ENCODE data around the gene MYT1.
"Not testable (repeated sequence)": the region's sequence is repeated elsewhere in the genome, so short reads cannot be mapped to it uniquely, and the experiment has no call there.

MYT1 gene

DNA sequence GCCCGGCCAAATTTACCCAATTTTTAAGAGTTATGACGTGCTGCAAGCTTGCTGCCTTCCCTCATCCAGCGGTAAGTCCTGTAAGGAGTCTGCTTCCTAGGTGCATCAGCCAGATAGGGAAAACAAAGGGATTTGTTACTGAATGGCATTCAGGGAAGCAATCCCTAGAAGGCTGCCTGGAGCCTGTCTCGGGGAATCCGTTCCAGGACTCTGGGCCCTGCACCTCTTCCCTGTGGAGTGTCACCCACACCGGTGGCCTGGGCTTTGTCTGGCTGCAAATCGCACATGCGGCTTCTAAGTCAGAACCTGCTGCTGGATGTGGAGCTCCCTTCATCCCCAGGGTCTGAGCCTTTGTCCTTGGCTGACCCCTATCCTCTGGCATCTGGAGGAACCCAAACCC lies 7.0 kb downstream of the MYT1 start:
- no peaks in the 10 kb centered on the region for H3K36me3 ChIP-seq (ENCODE audit: control insufficient read depth, insufficient read depth, low read length)

DNA sequence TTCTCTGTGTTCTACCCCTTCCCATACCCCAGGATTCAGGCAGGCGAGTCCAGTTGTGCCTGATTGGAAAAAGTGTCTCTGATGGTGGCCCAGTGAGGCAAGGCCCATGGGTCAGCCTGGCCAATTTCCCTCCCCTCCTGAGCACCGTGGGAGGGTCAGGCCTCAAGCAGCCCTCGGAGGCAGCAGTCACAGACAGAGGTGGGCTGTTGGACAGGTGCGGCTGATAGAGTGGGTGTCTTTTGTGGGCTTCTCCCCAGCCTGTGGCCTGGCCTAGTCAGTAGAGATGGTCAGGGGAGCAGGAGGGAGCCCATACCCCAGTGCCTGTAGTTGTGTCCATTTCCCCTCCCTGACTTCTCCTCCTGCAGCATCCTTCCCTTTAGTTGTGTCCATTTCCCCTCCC lies 8.9 kb downstream of the MYT1 start:
- H3K27ac ChIP-seq (ENCODE audit: low read depth, low read length) = no peak overlapping the region
- H3K27me3 ChIP-seq (ENCODE audit: control insufficient read depth, insufficient read depth, low read length) = no peaks in the 10 kb centered on the region
- H3K4me1 ChIP-seq (ENCODE audit: control insufficient read depth, insufficient read depth, low read length) = no peaks in the 10 kb centered on the region
- H3K36me3 ChIP-seq (ENCODE audit: control insufficient read depth, insufficient read depth, low read length) = no peaks in the 10 kb centered on the region
- H3K9ac ChIP-seq (ENCODE audit: low read length) = no peak overlapping the region
- H3K4me3 ChIP-seq (ENCODE audit: low read length) = no peak overlapping the region

More for the DNA sequence above, 7.0 kb downstream of the MYT1 start:
- H3K4me1 ChIP-seq (ENCODE audit: control insufficient read depth, insufficient read depth, low read length) = no peaks in the 10 kb centered on the region
- no peak overlapping the region for H3K27ac ChIP-seq (ENCODE audit: low read depth, low read length)
- H3K27me3 ChIP-seq (ENCODE audit: control insufficient read depth, insufficient read depth, low read length) = peaks cover 4% of the 10 kb centered on the region
- no peak overlapping the region for H3K4me3 ChIP-seq (ENCODE audit: low read length)
- H3K9ac ChIP-seq (ENCODE audit: low read length) = no peak overlapping the region

DNA sequence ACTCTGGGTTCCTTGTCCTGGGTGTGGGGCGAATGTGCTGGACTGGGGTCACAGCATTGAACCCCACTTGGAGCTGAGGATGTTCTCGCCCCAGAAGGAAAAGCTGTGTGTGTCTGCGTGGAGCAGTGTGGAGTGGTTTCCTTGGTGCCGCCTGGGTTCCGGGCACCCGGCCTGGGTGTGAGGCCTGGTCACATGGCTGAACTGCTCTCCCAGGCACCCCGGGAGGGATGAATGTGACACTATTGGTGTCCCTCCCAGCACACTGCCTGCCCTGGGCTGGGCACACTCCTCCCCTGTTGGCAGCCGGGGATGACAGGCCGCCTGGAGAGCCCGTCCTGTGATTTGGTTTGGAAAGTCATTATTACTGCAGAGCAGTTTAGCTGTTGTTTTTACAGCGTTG lies 12.3 kb downstream of the MYT1 start:
- Histone ChIP-seq H3K4me1 (ENCODE audit: control insufficient read depth, insufficient read depth, low read length) (no peaks in the 10 kb centered on the region), H3K9ac (ENCODE audit: low read length) (no peak overlapping the region), H3K27me3 (ENCODE audit: control insufficient read depth, insufficient read depth, low read length) (no peaks in the 10 kb centered on the region), H3K36me3 (ENCODE audit: control insufficient read depth, insufficient read depth, low read length) (no peaks in the 10 kb centered on the region), H3K4me3 (ENCODE audit: low read length) (no peak overlapping the region), H3K27ac (ENCODE audit: low read depth, low read length) (no peak overlapping the region)

DNA sequence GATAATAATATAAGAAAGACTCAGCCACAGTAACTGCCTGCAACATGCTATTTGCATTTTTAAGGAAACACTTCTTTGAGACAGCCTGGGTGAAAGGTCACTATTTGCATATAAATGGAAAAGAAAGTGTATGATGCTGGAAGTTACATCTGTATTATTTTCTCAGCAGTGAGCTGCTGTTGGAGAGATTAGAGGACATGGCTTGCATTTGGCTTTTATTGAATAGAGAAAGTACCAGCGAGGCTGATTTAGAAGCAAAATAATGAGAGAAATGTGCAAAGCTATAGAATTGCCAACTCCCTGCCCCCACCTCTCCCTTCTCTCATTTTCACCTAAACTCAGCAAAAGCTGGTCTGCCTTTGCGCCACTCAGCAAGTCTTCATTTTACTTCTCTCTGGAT lies 12.7 kb downstream of the MYT1 start:
- Histone ChIP-seq H3K9ac (ENCODE audit: low read length) (no peak overlapping the region), H3K27me3 (ENCODE audit: control insufficient read depth, insufficient read depth, low read length) (no peaks in the 10 kb centered on the region), H3K27ac (ENCODE audit: low read depth, low read length) (no peak overlapping the region), H3K4me3 (ENCODE audit: low read length) (no peak overlapping the region), H3K4me1 (ENCODE audit: control insufficient read depth, insufficient read depth, low read length) (no peaks in the 10 kb centered on the region), H3K36me3 (ENCODE audit: control insufficient read depth, insufficient read depth, low read length) (no peaks in the 10 kb centered on the region)

DNA sequence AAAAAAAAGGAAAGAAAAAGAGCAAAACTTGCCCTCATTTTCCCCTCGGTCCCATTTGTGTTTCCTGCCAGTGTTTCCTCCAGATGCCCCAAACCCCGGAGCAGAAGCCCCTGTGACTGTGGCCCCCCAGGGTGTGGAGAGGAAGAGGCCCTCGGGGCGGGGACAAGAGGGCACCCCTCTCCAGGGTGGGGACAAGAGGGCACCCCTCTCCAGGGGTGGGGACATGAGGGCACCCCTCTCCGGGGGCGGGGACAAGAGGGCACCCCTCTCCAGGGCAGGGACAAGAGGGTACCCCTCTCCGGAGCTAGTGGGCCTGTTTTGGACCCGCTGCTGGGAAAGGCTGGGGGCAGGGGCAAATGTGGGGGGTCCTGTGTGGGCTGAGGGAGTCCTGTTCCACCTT lies 13.1 kb downstream of the MYT1 start:
- Histone ChIP-seq H3K9ac (ENCODE audit: low read length) (no peak overlapping the region), H3K27me3 (ENCODE audit: control insufficient read depth, insufficient read depth, low read length) (no peaks in the 10 kb centered on the region), H3K4me1 (ENCODE audit: control insufficient read depth, insufficient read depth, low read length) (no peaks in the 10 kb centered on the region), H3K4me3 (ENCODE audit: low read length) (no peak overlapping the region), H3K27ac (ENCODE audit: low read depth, low read length) (no peak overlapping the region), H3K36me3 (ENCODE audit: control insufficient read depth, insufficient read depth, low read length) (no peaks in the 10 kb centered on the region)

DNA sequence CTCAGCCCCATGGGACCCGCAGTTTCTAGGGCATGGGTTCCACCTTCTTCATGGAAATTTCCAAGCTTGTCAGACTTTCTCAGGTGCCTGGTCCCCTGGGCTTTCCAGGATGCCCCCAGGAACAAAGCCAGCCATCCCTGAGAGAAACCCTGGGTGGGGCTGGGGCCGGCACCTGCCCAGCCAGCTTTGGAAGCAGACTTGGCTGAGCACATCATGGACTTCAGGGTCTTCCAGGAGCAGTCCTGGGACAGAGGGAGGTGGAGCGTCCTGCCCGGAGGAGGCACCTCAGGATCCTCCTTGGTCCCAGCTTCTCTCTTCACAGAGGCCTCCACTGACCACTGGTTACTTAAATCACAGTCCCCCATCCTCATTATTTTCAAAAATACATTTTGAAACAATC lies 13.5 kb downstream of the MYT1 start:
- Histone ChIP-seq H3K36me3 (ENCODE audit: control insufficient read depth, insufficient read depth, low read length) (no peaks in the 10 kb centered on the region), H3K27me3 (ENCODE audit: control insufficient read depth, insufficient read depth, low read length) (no peaks in the 10 kb centered on the region), H3K27ac (ENCODE audit: low read depth, low read length) (no peak overlapping the region), H3K4me3 (ENCODE audit: low read length) (no peak overlapping the region), H3K4me1 (ENCODE audit: control insufficient read depth, insufficient read depth, low read length) (no peaks in the 10 kb centered on the region), H3K9ac (ENCODE audit: low read length) (no peak overlapping the region)

DNA sequence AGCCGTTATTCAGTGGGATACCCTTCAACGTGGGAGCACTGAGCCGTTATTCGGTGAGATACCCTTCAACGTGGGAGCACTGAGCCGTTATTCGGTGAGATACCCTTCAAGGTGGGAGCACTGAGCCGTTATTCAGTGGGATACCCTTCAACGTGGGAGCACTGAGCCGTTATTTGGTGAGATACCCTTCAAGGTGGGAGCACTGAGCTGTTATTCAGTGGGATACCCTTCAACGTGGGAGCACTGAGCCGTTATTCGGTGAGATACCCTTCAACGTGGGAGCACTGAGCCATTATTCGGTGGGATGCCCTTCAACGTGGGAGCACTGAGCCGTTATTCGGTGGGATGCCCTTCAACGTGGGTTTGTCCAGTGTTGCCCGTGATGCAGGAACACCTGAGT lies 14.7 kb downstream of the MYT1 start:
- H3K4me1 ChIP-seq (ENCODE audit: control insufficient read depth, insufficient read depth, low read length); H3K27ac ChIP-seq (ENCODE audit: low read depth, low read length); H3K27me3 ChIP-seq (ENCODE audit: control insufficient read depth, insufficient read depth, low read length); H3K4me3 ChIP-seq (ENCODE audit: low read length); H3K36me3 ChIP-seq (ENCODE audit: control insufficient read depth, insufficient read depth, low read length); H3K9ac ChIP-seq (ENCODE audit: low read length): not testable (repeated sequence)

DNA sequence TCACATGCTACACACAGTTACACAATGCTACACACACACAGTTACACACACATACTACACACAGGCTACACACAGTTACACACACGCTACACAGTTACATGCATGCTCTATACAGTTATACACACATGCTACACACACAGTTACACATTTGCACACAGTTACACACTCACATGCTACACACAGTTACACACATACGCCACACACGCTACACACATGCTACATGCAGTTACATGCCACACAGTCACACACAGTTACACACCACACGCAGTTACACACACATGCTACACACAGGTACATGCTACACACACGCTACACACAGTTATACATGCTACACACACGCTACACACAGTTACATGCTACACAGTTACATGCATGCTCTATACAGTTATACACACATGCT lies 15.6 kb downstream of the MYT1 start:
- Histone ChIP-seq H3K9ac (ENCODE audit: low read length) (no peak overlapping the region), H3K36me3 (ENCODE audit: control insufficient read depth, insufficient read depth, low read length) (no peaks in the 10 kb centered on the region), H3K27me3 (ENCODE audit: control insufficient read depth, insufficient read depth, low read length) (no peaks in the 10 kb centered on the region), H3K4me3 (ENCODE audit: low read length) (no peak overlapping the region), H3K4me1 (ENCODE audit: control insufficient read depth, insufficient read depth, low read length) (no peaks in the 10 kb centered on the region), H3K27ac (ENCODE audit: low read depth, low read length) (no peak overlapping the region)

DNA sequence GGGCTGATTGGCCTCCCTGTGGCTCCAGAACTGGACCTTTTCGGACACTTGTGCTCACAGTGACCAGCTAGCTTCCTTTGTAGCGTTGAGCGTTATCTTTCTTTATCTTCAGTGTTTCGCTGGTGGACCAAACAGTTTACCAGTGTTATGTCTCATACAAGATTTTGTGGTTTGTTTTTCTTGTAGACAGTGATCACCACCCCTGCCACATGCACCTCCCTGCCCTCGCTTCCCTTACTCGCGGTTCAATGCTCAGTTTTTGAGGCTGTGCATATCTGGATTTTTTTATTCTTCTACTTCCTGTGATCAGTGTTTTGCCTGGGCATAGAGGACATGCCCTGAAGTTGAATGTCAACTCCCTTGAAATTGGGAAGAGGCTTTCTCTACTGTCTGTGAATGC lies 16.4 kb downstream of the MYT1 start:
- H3K27me3 ChIP-seq (ENCODE audit: control insufficient read depth, insufficient read depth, low read length) = no peaks in the 10 kb centered on the region
- no peaks in the 10 kb centered on the region for H3K4me1 ChIP-seq (ENCODE audit: control insufficient read depth, insufficient read depth, low read length)
- no peak overlapping the region for H3K27ac ChIP-seq (ENCODE audit: low read depth, low read length)
- H3K9ac ChIP-seq (ENCODE audit: low read length) = no peak overlapping the region
- no peaks in the 10 kb centered on the region for H3K36me3 ChIP-seq (ENCODE audit: control insufficient read depth, insufficient read depth, low read length)
- H3K4me3 ChIP-seq (ENCODE audit: low read length) = no peak overlapping the region

DNA sequence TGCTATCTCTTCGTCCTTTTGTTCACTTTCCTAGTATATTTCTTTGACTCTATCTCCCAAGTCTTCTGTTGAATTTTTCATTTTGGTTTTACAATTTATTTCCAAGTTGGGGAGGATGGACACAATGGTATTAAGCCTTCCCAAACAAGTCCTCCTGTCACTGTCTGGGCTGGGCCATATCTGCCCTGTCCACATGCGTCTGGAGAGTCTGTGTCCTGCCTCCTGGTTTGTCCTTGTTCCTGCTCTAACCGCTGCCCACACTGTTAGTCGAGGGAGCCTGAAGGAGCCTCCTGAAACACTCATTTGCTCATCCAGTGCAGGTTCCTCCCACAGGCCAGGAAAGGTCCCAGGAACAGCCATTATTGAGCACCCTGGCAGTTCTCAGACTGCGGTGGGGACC lies 17.1 kb downstream of the MYT1 start:
- H3K36me3 ChIP-seq (ENCODE audit: control insufficient read depth, insufficient read depth, low read length) = no peaks in the 10 kb centered on the region
- H3K9ac ChIP-seq (ENCODE audit: low read length) = no peak overlapping the region
- H3K27ac ChIP-seq (ENCODE audit: low read depth, low read length) = no peak overlapping the region
- H3K4me3 ChIP-seq (ENCODE audit: low read length) = no peak overlapping the region
- no peaks in the 10 kb centered on the region for H3K27me3 ChIP-seq (ENCODE audit: control insufficient read depth, insufficient read depth, low read length)
- no peaks in the 10 kb centered on the region for H3K4me1 ChIP-seq (ENCODE audit: control insufficient read depth, insufficient read depth, low read length)

DNA sequence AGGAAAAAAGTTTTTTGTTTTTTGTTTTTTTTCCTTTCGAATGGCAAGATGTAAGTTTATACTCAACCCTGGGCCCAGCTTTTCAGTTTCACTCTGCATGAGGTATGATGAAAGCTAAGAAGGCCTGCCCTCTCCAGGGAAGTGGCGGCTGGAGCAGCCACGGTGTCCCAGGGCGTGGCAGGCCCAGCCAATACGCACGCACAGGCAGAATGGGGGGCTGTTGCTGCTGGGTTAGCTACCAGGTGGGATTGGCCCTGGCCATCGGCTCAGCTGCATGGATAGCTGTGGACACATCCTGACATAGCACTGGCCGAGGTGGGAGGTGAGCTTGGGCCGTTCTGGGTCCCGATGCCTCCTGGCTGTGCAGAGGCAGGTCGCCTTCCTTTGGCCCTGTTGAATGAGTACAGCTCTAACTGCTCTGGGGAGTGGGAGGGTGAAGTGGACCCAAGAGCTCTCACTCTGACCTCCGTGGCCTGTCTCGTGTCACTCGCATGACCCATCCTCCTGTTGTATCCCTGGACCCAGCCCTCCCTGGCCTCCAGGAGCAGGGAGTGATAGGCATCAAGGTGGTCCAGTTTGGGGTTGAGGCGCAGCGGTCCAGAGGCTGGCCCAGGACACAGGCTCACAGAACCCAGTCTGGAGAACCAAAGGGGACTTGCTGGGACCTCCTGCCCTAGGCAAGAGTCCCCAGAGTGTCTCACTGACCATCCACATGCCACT lies 18.1 kb downstream of the MYT1 start:
- H3K4me1 ChIP-seq (ENCODE audit: control insufficient read depth, insufficient read depth, low read length) = no peaks in the 10 kb centered on the region
- H3K9ac ChIP-seq (ENCODE audit: low read length) = no peak overlapping the region
- H3K27me3 ChIP-seq (ENCODE audit: control insufficient read depth, insufficient read depth, low read length) = no peaks in the 10 kb centered on the region
- no peak overlapping the region for H3K4me3 ChIP-seq (ENCODE audit: low read length)
- H3K36me3 ChIP-seq (ENCODE audit: control insufficient read depth, insufficient read depth, low read length) = no peaks in the 10 kb centered on the region
- H3K27ac ChIP-seq (ENCODE audit: low read depth, low read length) = no peak overlapping the region

DNA sequence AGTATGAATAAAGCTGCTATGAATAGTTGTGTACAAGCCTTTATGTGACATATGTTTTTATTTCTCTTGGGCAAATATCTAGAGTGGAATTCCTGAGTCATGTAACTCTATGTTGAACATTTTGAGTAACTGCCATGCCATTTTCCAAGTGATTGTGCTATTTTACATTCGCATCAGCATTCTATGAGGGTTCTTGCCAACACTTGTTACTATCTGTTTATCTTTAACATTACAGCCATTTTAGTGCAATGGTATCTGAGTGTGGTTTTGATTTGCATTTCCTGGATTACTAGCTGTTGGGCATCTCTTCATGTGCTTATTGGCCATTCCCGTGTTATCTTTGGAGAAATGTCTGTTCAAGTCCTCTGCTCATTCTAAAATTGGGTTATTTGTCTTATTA lies 19.1 kb downstream of the MYT1 start:
- H3K9ac ChIP-seq (ENCODE audit: low read length) = no peak overlapping the region
- no peaks in the 10 kb centered on the region for H3K4me1 ChIP-seq (ENCODE audit: control insufficient read depth, insufficient read depth, low read length)
- no peak overlapping the region for H3K4me3 ChIP-seq (ENCODE audit: low read length)
- H3K27ac ChIP-seq (ENCODE audit: low read depth, low read length) = no peak overlapping the region
- no peaks in the 10 kb centered on the region for H3K27me3 ChIP-seq (ENCODE audit: control insufficient read depth, insufficient read depth, low read length)
- no peaks in the 10 kb centered on the region for H3K36me3 ChIP-seq (ENCODE audit: control insufficient read depth, insufficient read depth, low read length)

DNA sequence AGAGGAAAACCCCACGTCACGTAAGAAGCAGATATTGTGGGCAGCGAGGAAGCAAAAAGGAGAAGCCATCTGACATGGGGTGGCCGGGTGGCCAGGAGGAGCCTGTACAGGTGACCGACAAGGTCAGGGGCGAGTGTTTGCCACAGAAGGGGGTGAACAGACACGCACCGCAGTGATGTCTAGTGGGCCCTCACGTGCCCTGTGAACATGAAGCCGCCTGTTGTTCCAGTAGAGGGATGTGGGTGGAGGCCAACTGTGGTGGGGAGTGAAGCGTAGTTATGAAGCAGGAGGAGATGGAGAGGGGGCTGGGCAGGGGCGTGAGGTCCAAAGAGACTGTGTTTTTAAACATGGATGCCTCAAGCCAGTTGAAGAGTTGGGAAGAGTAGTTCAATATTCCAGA lies 20.5 kb downstream of the MYT1 start:
- Histone ChIP-seq H3K36me3 (ENCODE audit: control insufficient read depth, insufficient read depth, low read length) (no peaks in the 10 kb centered on the region), H3K4me1 (ENCODE audit: control insufficient read depth, insufficient read depth, low read length) (no peaks in the 10 kb centered on the region), H3K27me3 (ENCODE audit: control insufficient read depth, insufficient read depth, low read length) (no peaks in the 10 kb centered on the region), H3K4me3 (ENCODE audit: low read length) (no peak overlapping the region), H3K27ac (ENCODE audit: low read depth, low read length) (no peak overlapping the region), H3K9ac (ENCODE audit: low read length) (no peak overlapping the region)

All from rectal smooth muscle tissue (tissue), 1 donor.